ENCODE measurements around the gene NPR1.

- no peak for TF ChIP-seq CTCF (IDR thresholded peaks at IDR 0.05 in 4 of 5, conservative IDR thresholded peaks at IDR 0.05 in 1 of 5)
- no peak for TF ChIP-seq POLR2A (IDR thresholded peaks at IDR 0.05)
Observed at GRCh38 chr1:153723687-153724086, 45.2 kb downstream of the NPR1 start.

Measured in gastrocnemius medialis (tissue), 4 donors.